Measurements from ENCODE around the gene PPM1L.

- no peak for TF ChIP-seq CTCF (conservative IDR thresholded peaks at IDR 0.05 in 1 of 2, IDR thresholded peaks at IDR 0.05 in 1 of 2; ENCODE audit: low read depth in 1 of 2, low read length in 2 of 2)
- no peak for TF ChIP-seq EZH2 (IDR thresholded peaks at IDR 0.05; ENCODE audit: low read length, missing control alignments)
Observed at GRCh38 chr3:161081633-161082032, 325.6 kb downstream of the PPM1L start.
